ENCODE results near the gene FAM83B.

Gene FAM83B

GRCh38 chr6:54893818-54894217, 47.2 kb downstream of the FAM83B start:
- DNase-seq (ENCODE audit: extremely low read depth in 1 of 2, low read depth in 1 of 2) = no peak

- no peak for DNase-seq (ENCODE audit: extremely low read depth in 1 of 2, low read depth in 1 of 2)
These were observed 49.7 kb downstream of the FAM83B start for GRCh38 chr6:54896302-54896701.

- no peak for DNase-seq (ENCODE audit: extremely low read depth in 1 of 2, low read depth in 1 of 2)
These were observed 51.1 kb downstream of the FAM83B start for GRCh38 chr6:54897462-54898189.

- no peak for DNase-seq (ENCODE audit: extremely low read depth in 1 of 2, low read depth in 1 of 2)
These were observed 52.2 kb downstream of the FAM83B start for GRCh38 chr6:54898767-54899166.

- DNase-seq (ENCODE audit: extremely low read depth in 1 of 2, low read depth in 1 of 2) = no peak
These were observed 52.9 kb downstream of the FAM83B start for GRCh38 chr6:54899442-54899841.

- DNase-seq (ENCODE audit: extremely low read depth in 1 of 2, low read depth in 1 of 2) = no peak
These were observed 53.4 kb downstream of the FAM83B start for GRCh38 chr6:54899986-54900385.

GRCh38 chr6:54900666-54901065, 54.1 kb downstream of the FAM83B start:
- DNase-seq (ENCODE audit: extremely low read depth in 1 of 2, low read depth in 1 of 2) = no peak

GRCh38 chr6:54903884-54904283, 57.3 kb downstream of the FAM83B start:
- DNase-seq (ENCODE audit: extremely low read depth in 1 of 2, low read depth in 1 of 2) = no peak

GRCh38 chr6:54907355-54907754, 60.8 kb downstream of the FAM83B start:
- no peak for DNase-seq (ENCODE audit: extremely low read depth in 1 of 2, low read depth in 1 of 2)

GRCh38 chr6:54909184-54909583, 62.6 kb downstream of the FAM83B start:
- DNase-seq (ENCODE audit: extremely low read depth in 1 of 2, low read depth in 1 of 2) = no peak

- DNase-seq (ENCODE audit: extremely low read depth in 1 of 2, low read depth in 1 of 2) = no peak
These were observed 63.9 kb downstream of the FAM83B start for GRCh38 chr6:54910431-54910884.

- no peak for DNase-seq (ENCODE audit: extremely low read depth in 1 of 2, low read depth in 1 of 2)
These were observed 64.3 kb downstream of the FAM83B start for GRCh38 chr6:54910921-54911320.

GRCh38 chr6:54913211-54913610, 66.6 kb downstream of the FAM83B start:
- DNase-seq (ENCODE audit: extremely low read depth in 1 of 2, low read depth in 1 of 2) = no peak

- no peak for DNase-seq (ENCODE audit: extremely low read depth in 1 of 2, low read depth in 1 of 2)
These were observed 70.3 kb downstream of the FAM83B start for GRCh38 chr6:54916858-54917257.

GRCh38 chr6:54920628-54921027, 74.1 kb downstream of the FAM83B start:
- DNase-seq (ENCODE audit: extremely low read depth in 1 of 2, low read depth in 1 of 2) = no peak

- no peak for DNase-seq (ENCODE audit: extremely low read depth in 1 of 2, low read depth in 1 of 2)
These were observed 75.3 kb downstream of the FAM83B start for GRCh38 chr6:54921891-54922290.

GRCh38 chr6:54929245-54929909, 82.8 kb downstream of the FAM83B start:
- DNase-seq (ENCODE audit: extremely low read depth in 1 of 2, low read depth in 1 of 2) = no peak

GRCh38 chr6:54932622-54933021, 86.1 kb downstream of the FAM83B start:
- no peak for DNase-seq (ENCODE audit: extremely low read depth in 1 of 2, low read depth in 1 of 2)

- no peak for DNase-seq (ENCODE audit: extremely low read depth in 1 of 2, low read depth in 1 of 2)
These were observed 89.2 kb downstream of the FAM83B start for GRCh38 chr6:54935739-54936138.

- DNase-seq (ENCODE audit: extremely low read depth in 1 of 2, low read depth in 1 of 2) = no peak
These were observed 90.8 kb downstream of the FAM83B start for GRCh38 chr6:54937371-54937770.

GRCh38 chr6:54957698-54958097, 111.1 kb downstream of the FAM83B start:
- no peak for DNase-seq (ENCODE audit: extremely low read depth in 1 of 2, low read depth in 1 of 2)

- DNase-seq (ENCODE audit: extremely low read depth in 1 of 2, low read depth in 1 of 2) = no peak
These were observed 111.9 kb downstream of the FAM83B start for GRCh38 chr6:54958446-54958845.
